MM.1S (cell line): ENCODE results near the gene MMP24OS.

ENCODE experiments used
- DNase-seq: peaks from one replicate; pipeline ENCODE4 v3.0.0-alpha.2; 2015
- H2AFZ ChIP-seq: fragments of 300-600 bp; sonication (generic); 2 replicates; pipeline ENCODE4 v1.6.0; 2016; ENCODE audit warnings: antibody characterized with exemption, low read length
- H3F3A ChIP-seq: fragments of 300-600 bp; sonication (generic); 2 replicates; pipeline ENCODE4 v1.6.1; 2016; ENCODE audit warnings: mild to moderate bottlenecking, antibody characterized with exemption, low read length, moderate library complexity, mixed read lengths; ENCODE audit not compliant: insufficient read depth
- H3K27ac ChIP-seq: fragments of 300-600 bp; sonication (generic); 2 replicates; pipeline ENCODE4 v1.5.1; 2016; ENCODE audit warnings: mild to moderate bottlenecking, low read length
- H3K27me3 ChIP-seq: fragments of 300-600 bp; sonication (generic); replicated peaks from 2 replicates; pipeline ENCODE4 v1.6.0; 2016; ENCODE audit warnings: low read length; ENCODE audit not compliant: insufficient read depth
- H3K36me3 ChIP-seq: fragments of 300-600 bp; sonication (generic); replicated peaks from 2 replicates; pipeline ENCODE4 v1.6.1; 2016; ENCODE audit warnings: mild to moderate bottlenecking, low read length, mixed read lengths; ENCODE audit not compliant: insufficient read depth
- H3K4me1 ChIP-seq: fragments of 300-600 bp; sonication (generic); 2 replicates; pipeline ENCODE4 v1.6.1; 2016; ENCODE audit warnings: low read length, mixed read lengths
- H3K4me2 ChIP-seq: fragments of 300-600 bp; sonication (generic); 2 replicates; pipeline ENCODE4 v1.6.0; 2016; ENCODE audit warnings: low read depth, low read length
- H3K4me3 ChIP-seq: fragments of 300-600 bp; sonication (generic); 2 replicates; pipeline ENCODE4 v1.5.1; 2016; ENCODE audit warnings: low read length, mixed read lengths
- H3K79me2 ChIP-seq: fragments of 300-600 bp; sonication (generic); 2 replicates; pipeline ENCODE4 v1.6.1; 2016; ENCODE audit warnings: mixed run types, low read length, mixed read lengths
- H3K9ac ChIP-seq: fragments of 300-600 bp; sonication (generic); 2 replicates; pipeline ENCODE4 v1.6.1; 2016; ENCODE audit warnings: low read length, mixed read lengths
- H3K9me2 ChIP-seq: fragments of 300-600 bp; sonication (generic); replicated peaks from 2 replicates; pipeline ENCODE4 v1.6.1; 2016; ENCODE audit warnings: mild to moderate bottlenecking, low read length, mixed read lengths; ENCODE audit not compliant: insufficient read depth
- H3K9me3 ChIP-seq: fragments of 300-600 bp; sonication (generic); replicated peaks from 2 replicates; pipeline ENCODE4 v1.6.1; 2016; ENCODE audit warnings: mild to moderate bottlenecking, low read length, mixed read lengths; ENCODE audit not compliant: insufficient read depth
- H4K20me1 ChIP-seq: fragments of 300-600 bp; sonication (generic); 2 replicates; pipeline ENCODE4 v1.6.1; 2016; ENCODE audit warnings: mild to moderate bottlenecking, low read length, moderate library complexity, mixed read lengths; ENCODE audit not compliant: insufficient read depth
- CTCF ChIP-seq: fragments of 300-600 bp; sonication (generic); IDR thresholded peaks from 2 replicates; pipeline ENCODE4 v1.5.1; 2016; ENCODE audit warnings: antibody characterized with exemption, low read length, mixed read lengths
- EZH2 ChIP-seq: fragments of 300-600 bp; sonication (generic); optimal IDR thresholded peaks from 2 replicates; pipeline ENCODE3; 2017; ENCODE audit warnings: low read depth, mild to moderate bottlenecking, antibody characterized with exemption, low read length, mixed read lengths
- EZH2phosphoT487 ChIP-seq: fragments of 300-600 bp; sonication (generic); IDR thresholded peaks from 2 replicates; pipeline ENCODE4 v1.6.1; 2018; ENCODE audit warnings: antibody characterized with exemption, low read length

Gene MMP24OS

GRCh38 chr20:35271904-35272303, 6.0 kb downstream of the MMP24OS start:
- Histone ChIP-seq H3F3A (no peaks in the 10 kb centered on the region), H3K36me3 (no peaks in the 10 kb centered on the region), H3K9me2 (no peaks in the 10 kb centered on the region), H3K4me1 (no peaks in the 10 kb centered on the region), H3K27ac (no peak overlapping the region), H3K9ac (no peak overlapping the region), H3K79me2 (peaks cover 12% of the 10 kb centered on the region), H2AFZ (no peak overlapping the region), H3K4me3 (no peak overlapping the region), H3K9me3 (no peaks in the 10 kb centered on the region), H3K27me3 (no peaks in the 10 kb centered on the region), H3K4me2 (no peak overlapping the region), H4K20me1 (no peaks in the 10 kb centered on the region)
- no peak for TF ChIP-seq EZH2
- TF ChIP-seq EZH2phosphoT487: no peak
- TF ChIP-seq CTCF: no peak
- no peak for DNase-seq

- no peak for DNase-seq
- Histone ChIP-seq H3K27me3 (no peaks in the 10 kb centered on the region), H3K9me3 (no peaks in the 10 kb centered on the region), H3K4me2 (no peak overlapping the region), H3K36me3 (no peaks in the 10 kb centered on the region), H3K4me3 (no peak overlapping the region), H3K9me2 (no peaks in the 10 kb centered on the region), H2AFZ (no peak overlapping the region), H3K4me1 (no peaks in the 10 kb centered on the region), H3K9ac (no peak overlapping the region), H4K20me1 (no peaks in the 10 kb centered on the region), H3F3A (no peaks in the 10 kb centered on the region), H3K79me2 (peaks cover 6% of the 10 kb centered on the region), H3K27ac (no peak overlapping the region)
- TF ChIP-seq EZH2phosphoT487 (no peak), EZH2 (no peak), CTCF (no peak)
Measured at GRCh38 chr20:35271073-35271882, 6.6 kb downstream of the MMP24OS start.

DNA sequence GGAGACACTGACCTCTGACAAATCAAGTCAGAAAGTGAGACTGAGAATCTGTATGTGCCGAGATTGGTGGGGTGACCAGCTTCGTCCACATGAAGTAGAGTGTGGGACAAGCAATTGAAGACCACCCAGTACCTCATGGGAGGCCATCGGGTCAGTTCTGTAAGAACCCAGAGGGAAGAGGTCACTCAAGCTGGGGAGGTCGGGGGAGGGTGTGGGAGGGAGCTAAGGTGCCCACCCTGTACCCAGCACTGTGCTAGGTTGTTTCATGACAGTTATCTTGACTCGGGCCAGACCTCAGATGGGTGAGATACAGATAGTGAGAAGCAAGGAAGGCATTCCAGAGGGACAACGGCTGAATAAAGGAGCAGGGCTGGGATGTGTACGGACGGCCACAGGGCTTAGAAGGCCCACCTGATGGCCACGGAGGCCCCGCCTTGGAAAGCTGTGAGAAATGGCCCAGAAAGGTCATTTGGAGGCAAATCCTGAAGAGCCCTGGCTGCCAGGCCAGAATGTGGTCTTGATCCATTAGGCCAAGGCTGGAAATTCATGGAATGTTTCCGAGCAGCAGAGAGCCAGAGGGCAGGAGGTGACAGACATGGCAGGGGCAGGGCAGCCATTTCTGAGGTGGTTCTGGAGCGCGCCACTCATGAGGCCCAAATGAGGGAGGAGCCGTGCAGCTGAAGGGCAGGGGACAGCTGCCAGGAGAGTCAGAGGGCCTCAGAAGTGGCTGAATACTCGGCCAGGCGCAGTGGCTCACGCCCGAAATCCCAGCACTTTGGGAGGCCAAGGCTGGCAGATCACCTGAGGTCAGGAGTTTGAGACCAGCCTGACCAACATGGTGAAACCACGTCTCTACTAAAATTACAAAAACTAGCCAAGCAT, 7.7 kb downstream of the MMP24OS start:
- Histone ChIP-seq H3K79me2 (no peaks in the 10 kb centered on the region), H3F3A (no peaks in the 10 kb centered on the region), H3K36me3 (no peaks in the 10 kb centered on the region), H3K9me2 (no peaks in the 10 kb centered on the region), H3K27ac (no peak overlapping the region), H3K4me1 (no peaks in the 10 kb centered on the region), H4K20me1 (no peaks in the 10 kb centered on the region), H2AFZ (no peak overlapping the region), H3K9me3 (no peaks in the 10 kb centered on the region), H3K27me3 (no peaks in the 10 kb centered on the region), H3K4me2 (no peak overlapping the region), H3K4me3 (no peak overlapping the region), H3K9ac (no peak overlapping the region)
- no peak for DNase-seq
- TF ChIP-seq CTCF (no peak), EZH2 (no peak), EZH2phosphoT487 (no peak)
